H9 (cell line): ENCODE measurements around the gene CCDC154. TPM values are rescaled to one million over a fixed set of nuclear protein-coding genes. Genes with fewer than 3 reads are reported as not detected.
A peak's percentile ranks its signal among the peaks of the same experiment; 100 is the strongest.

ENCODE experiments used
- DNase-seq: peaks from one replicate; pipeline ENCODE4 v3.0.0-alpha.2; 2017
- H2AFZ ChIP-seq: one replicate; pipeline ENCODE4 v1.6.1; 2013; ENCODE audit warnings: mild to moderate bottlenecking, low read length, control low read depth, moderate library complexity
- H2AK5ac ChIP-seq: 2 replicates; pipeline ENCODE4 v1.6.1; 2013; ENCODE audit warnings: low read length, control low read depth, mixed read lengths; ENCODE audit not compliant: insufficient read length
- H2BK120ac ChIP-seq: one replicate; pipeline ENCODE4 v1.6.1; 2013; ENCODE audit warnings: low read depth, mild to moderate bottlenecking, low read length, control low read depth, inconsistent platforms; ENCODE audit not compliant: poor library complexity, severe bottlenecking
- H2BK12ac ChIP-seq: 2 replicates; pipeline ENCODE4 v1.6.1; 2013; ENCODE audit warnings: low read length, control low read depth, mixed read lengths, low read depth; ENCODE audit not compliant: insufficient read length
- H2BK15ac ChIP-seq: 2 replicates; pipeline ENCODE4 v1.6.1; 2013; ENCODE audit warnings: low read depth, low read length, control low read depth
- H2BK20ac ChIP-seq: one replicate; pipeline ENCODE4 v1.6.1; 2013; ENCODE audit warnings: low read depth, mild to moderate bottlenecking, low read length, control low read depth, inconsistent platforms; ENCODE audit not compliant: poor library complexity, severe bottlenecking
- H2BK5ac ChIP-seq: 2 replicates; pipeline ENCODE4 v1.6.1; 2013; ENCODE audit warnings: low read length, control low read depth, mixed read lengths; ENCODE audit not compliant: insufficient read length
- H3K14ac ChIP-seq: 2 replicates; pipeline ENCODE4 v1.6.1; 2013; ENCODE audit warnings: low read length, control low read depth; ENCODE audit not compliant: insufficient read depth
- H3K18ac ChIP-seq: 2 replicates; pipeline ENCODE4 v1.6.1; 2013; ENCODE audit warnings: low read depth, mild to moderate bottlenecking, mixed read lengths, low read length, control low read depth; ENCODE audit not compliant: insufficient read length
- H3K23ac ChIP-seq: 2 replicates; pipeline ENCODE4 v1.6.1; 2013; ENCODE audit warnings: low read length, control low read depth, mixed read lengths, low read depth; ENCODE audit not compliant: insufficient read length
- H3K23me2 ChIP-seq: 2 replicates; pipeline ENCODE4 v1.6.1; 2013; ENCODE audit warnings: low read depth, mild to moderate bottlenecking, mixed read lengths, low read length, control low read depth; ENCODE audit not compliant: insufficient read length, poor library complexity, severe bottlenecking
- H3K27ac ChIP-seq: 2 replicates; pipeline ENCODE4 v1.5.1; 2013; ENCODE audit warnings: low read length, control low read depth, mixed read lengths, low read depth; ENCODE audit not compliant: insufficient read length
- H3K27me3 ChIP-seq: 2 replicates; pipeline ENCODE4 v1.6.1; 2013; ENCODE audit warnings: low read length, control low read depth, inconsistent platforms; ENCODE audit not compliant: insufficient read depth
- H3K4ac ChIP-seq: 2 replicates; pipeline ENCODE4 v1.6.1; 2013; ENCODE audit warnings: low read depth, mild to moderate bottlenecking, control low read depth, inconsistent platforms, low read length, moderate library complexity
- H3K4me1 ChIP-seq: 2 replicates; pipeline ENCODE4 v1.6.1; 2013; ENCODE audit warnings: low read length, control low read depth, inconsistent platforms; ENCODE audit not compliant: insufficient read depth
- H3K4me2 ChIP-seq: 2 replicates; pipeline ENCODE4 v1.6.1; 2013; ENCODE audit warnings: low read length, control low read depth, mixed read lengths; ENCODE audit not compliant: insufficient read length, insufficient read depth
- H3K56ac ChIP-seq: 2 replicates; pipeline ENCODE4 v1.6.1; 2013; ENCODE audit warnings: low read depth, mild to moderate bottlenecking, mixed read lengths, low read length, control low read depth; ENCODE audit not compliant: insufficient read length
- H3K79me1 ChIP-seq: 2 replicates; pipeline ENCODE4 v1.6.1; 2013; ENCODE audit warnings: low read depth, mild to moderate bottlenecking, moderate library complexity, low read length, control low read depth, inconsistent platforms; ENCODE audit not compliant: insufficient read depth, poor library complexity, severe bottlenecking
- H3K79me2 ChIP-seq: 2 replicates; pipeline ENCODE4 v1.6.1; 2013; ENCODE audit warnings: low read length, control low read depth, inconsistent platforms; ENCODE audit not compliant: insufficient read depth
- H3K9ac ChIP-seq: 2 replicates; pipeline ENCODE4 v1.6.1; 2013; ENCODE audit warnings: low read length, control low read depth, mixed read lengths; ENCODE audit not compliant: insufficient read length; ENCODE audit errors: extremely low read depth
- H3K9me3 ChIP-seq: one replicate; pipeline ENCODE4 v1.6.1; 2013; ENCODE audit warnings: low read depth, low read length, inconsistent platforms; ENCODE audit not compliant: control insufficient read depth
- H3T11ph ChIP-seq: one replicate; pipeline ENCODE4 v1.6.1; 2013; ENCODE audit warnings: mild to moderate bottlenecking, low read length, control low read depth, inconsistent platforms
- H4K20me1 ChIP-seq: one replicate; pipeline ENCODE4 v1.6.1; 2013; ENCODE audit not compliant: control insufficient read depth, insufficient read length, insufficient read depth
- H4K5ac ChIP-seq: 2 replicates; pipeline ENCODE4 v1.6.1; 2013; ENCODE audit warnings: low read depth, mild to moderate bottlenecking, mixed read lengths, low read length, control low read depth; ENCODE audit not compliant: insufficient read length
- H4K8ac ChIP-seq: replicated peaks from 2 replicates; pipeline ENCODE4 v1.6.1; 2013; ENCODE audit warnings: low read length, control low read depth, mixed read lengths, low read depth; ENCODE audit not compliant: insufficient read length
- H4K91ac ChIP-seq: 2 replicates; pipeline ENCODE4 v1.6.1; 2013; ENCODE audit warnings: low read depth, mild to moderate bottlenecking, moderate library complexity, mixed read lengths, low read length, control low read depth; ENCODE audit not compliant: insufficient read length
- H3K27ac Mint-ChIP-seq, 3 experiments: 2 replicates in 2 of 3; 3 replicates in 1 of 3; pipeline ENCODE4 v1.8.0; 2020 to 2021; ENCODE audit warnings: mixed read lengths in 3 of 3, mild to moderate bottlenecking in 1 of 3, moderate library complexity in 1 of 3
- H3K27me3 Mint-ChIP-seq: 2 replicates; pipeline ENCODE4 v1.8.0; 2021; ENCODE audit warnings: low read depth, mild to moderate bottlenecking, moderate library complexity, mixed read lengths
- H3K36me3 Mint-ChIP-seq, 3 experiments: 2 replicates in 2 of 3; 3 replicates in 1 of 3; pipeline ENCODE4 v1.8.0; 2020 to 2021; ENCODE audit warnings: low read depth in 3 of 3, mixed read lengths in 3 of 3; ENCODE audit not compliant: insufficient read depth in 1 of 3
- H3K4me1 Mint-ChIP-seq, 2 experiments: 2 replicates each; pipeline ENCODE4 v1.8.0; 2020; ENCODE audit warnings: mixed read lengths in 2 of 2
- H3K4me3 Mint-ChIP-seq, 2 experiments: 2 replicates in 1 of 2; 3 replicates in 1 of 2; pipeline ENCODE4 v1.8.0; 2020 to 2021; ENCODE audit warnings: mild to moderate bottlenecking in 2 of 2, mixed read lengths in 2 of 2, moderate library complexity in 1 of 2
- H3K9me3 Mint-ChIP-seq, 2 experiments: 2 replicates in 1 of 2; 3 replicates in 1 of 2; pipeline ENCODE4 v1.8.0; 2020; ENCODE audit warnings: mild to moderate bottlenecking in 2 of 2, mixed read lengths in 2 of 2, moderate library complexity in 1 of 2
- CTCF ChIP-seq: fragments of 200-600 bp; sonication (generic); conservative IDR thresholded peaks from 3 replicates; pipeline ENCODE4 v1.8.0; 2021; ENCODE audit warnings: antibody characterized with exemption, mild to moderate bottlenecking
- WGBS: extraction: QIAGEN DNeasy Blood & Tissue Kit; methylation state at CpG from one replicate; pipeline ENCODE4 v1.1.7; 2013; ENCODE audit warnings: missing lambda C conversion rate, low lambda C conversion rate, mixed read lengths; ENCODE audit not compliant: insufficient read length; ENCODE audit errors: extremely low coverage; 5-methylcytosine and 5-hydroxymethylcytosine counted together
- total RNA-seq: library from RNA; stranded (reverse); gene quantifications from 2 replicates; pipeline ENCODE4 v1.2.1, GENCODE V29; 2021

The CCDC154 gene
- total RNA-seq, 1 experiment from 2014 or later: 1.3 TPM

DNA sequence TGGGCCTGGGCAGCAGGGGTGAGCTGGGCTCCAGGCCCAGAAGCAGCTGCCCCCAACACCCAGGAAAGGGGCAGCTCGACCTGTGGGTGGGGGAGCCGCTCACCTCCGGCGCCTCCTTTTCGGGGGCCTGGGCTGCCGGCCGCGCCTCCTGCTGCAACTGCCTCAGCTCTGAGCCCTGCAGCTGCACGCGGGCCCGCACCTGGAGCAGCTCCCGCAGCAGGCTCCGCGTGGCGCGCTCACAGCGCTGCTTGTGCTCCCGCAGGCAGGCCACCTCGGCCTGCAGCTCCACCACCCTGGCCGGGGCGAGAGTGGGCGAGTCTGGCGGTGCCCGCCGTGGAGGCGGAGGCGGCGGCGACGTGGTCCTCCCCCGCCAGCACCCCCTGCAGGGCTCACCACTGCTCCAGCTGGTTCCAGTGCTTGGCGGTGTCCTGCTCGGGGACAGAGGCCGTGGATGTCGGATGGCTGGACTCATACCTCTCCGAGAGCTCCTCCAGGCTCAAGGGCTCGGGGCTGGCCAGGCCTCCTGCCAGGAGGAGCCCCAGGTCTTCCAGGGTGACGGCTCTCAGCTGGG, 868 bp downstream of the CCDC154 start:
- no peaks in the 10 kb centered on the region for H3K9me3 ChIP-seq
- H3K4me1 Mint-ChIP-seq: no peaks in the 10 kb centered on the region
- H3K27me3 Mint-ChIP-seq: peaks cover 1% of the 10 kb centered on the region; the same call in 1 of the 2 replicates

More for the DNA sequence above, 868 bp downstream of the CCDC154 start:
- Histone ChIP-seq H3K4me2 (no peak overlapping the region), H3K18ac (no peak overlapping the region), H3K4me1 (no peaks in the 10 kb centered on the region), H2BK5ac (no peak overlapping the region), H3K9ac (no peak overlapping the region), H4K8ac (no peak overlapping the region), H3K56ac (no peak overlapping the region), H2BK15ac (no peak overlapping the region), H3K23me2 (no peaks in the 10 kb centered on the region), H2AK5ac (no peak overlapping the region), H3K79me2 (no peaks in the 10 kb centered on the region), H4K91ac (peak overlapping the region; percentile 51), H2BK120ac (no peak overlapping the region), H3K23ac (no peak overlapping the region), H3K14ac (no peak overlapping the region), H2BK20ac (no peak overlapping the region), H4K20me1 (peaks cover 2% of the 10 kb centered on the region), H3K79me1 (no peaks in the 10 kb centered on the region), H2BK12ac (no peak overlapping the region), H3K27me3 (no peaks in the 10 kb centered on the region), H3K4ac (no peak overlapping the region), H4K5ac (no peak overlapping the region), H3T11ph (no peak overlapping the region), H3K27ac (no peak overlapping the region), H2AFZ (no peak overlapping the region)
- H3K36me3 Mint-ChIP-seq: peaks cover 0 to 5% (median 4%) of the 10 kb centered on the region in 3 experiments; a peak in 2 of 7 replicates
- peak; percentile 46 for DNase-seq
- TF ChIP-seq CTCF: no peak
- no peak overlapping the region for H3K4me3 Mint-ChIP-seq
- WGBS: no CpG with 5 or more reads among the region's 38 CpGs
- no peak overlapping the region for H3K27ac Mint-ChIP-seq
- H3K9me3 Mint-ChIP-seq: no peaks in the 10 kb centered on the region
